IMR-90 (cell line): ENCODE measurements around the gene HNRNPD. TPM values are rescaled to one million over a fixed set of nuclear protein-coding genes. Genes with fewer than 3 reads are reported as not detected.
"Not testable (repeated sequence)": the region's sequence is repeated elsewhere in the genome, so short reads cannot be mapped to it uniquely, and the experiment has no call there.

ENCODE experiments used
- ATAC-seq: fragments of 200-7000 bp; cut with Tn5 transposase; 2 replicates; pipeline ENCODE4 v1.9.1; 2020; ENCODE audit warnings: low read depth, mild to moderate bottlenecking, moderate library complexity
- BruUV-seq: library from RNA; stranded (reverse); fragments of 400-500 nt; replicated peaks from 2 replicates; lab custom pipeline; 2021; lab: Mats Ljungman, UMichigan
- CTCF ChIA-PET: fragments of 300-600 bp; formaldehyde crosslinking; extraction: SDS; loops from one replicate; lab custom pipeline; 2021; ENCODE audit warnings: antibody characterized with exemption; lab: Yijun Ruan, JAX
- POLR2A ChIA-PET: fragments of 300-600 bp; sonication (Branson Sonifier 250); formaldehyde crosslinking; loops from one replicate; lab custom pipeline; 2022; ENCODE audit warnings: antibody characterized with exemption; ENCODE audit not compliant: unreplicated experiment; lab: Charles Lee
- DNase-seq: peaks from one replicate; pipeline ENCODE4 v3.0.0; 2013
- H2AFZ ChIP-seq: replicated peaks from 2 replicates; pipeline ENCODE3; 2013; ENCODE audit warnings: low read length, mild to moderate bottlenecking; ENCODE audit not compliant: poor library complexity
- H2AK5ac ChIP-seq: 2 replicates; pipeline ENCODE4 v1.6.1; 2013; ENCODE audit warnings: low read depth, low read length, inconsistent platforms
- H2AK9ac ChIP-seq: replicated peaks from 2 replicates; pipeline ENCODE3; 2013; ENCODE audit warnings: mild to moderate bottlenecking, low read depth, low read length, moderate library complexity; ENCODE audit not compliant: poor library complexity
- H2BK120ac ChIP-seq: 2 replicates; pipeline ENCODE4 v1.6.1; 2013; ENCODE audit warnings: low read depth, low read length, inconsistent platforms
- H2BK15ac ChIP-seq: 3 replicates; pipeline ENCODE4 v1.6.1; 2013; ENCODE audit warnings: low read depth, low read length, inconsistent platforms
- H2BK20ac ChIP-seq: 2 replicates; pipeline ENCODE4 v1.6.1; 2013; ENCODE audit warnings: low read depth, mild to moderate bottlenecking, inconsistent platforms, low read length, moderate library complexity
- H2BK5ac ChIP-seq: 2 replicates; pipeline ENCODE4 v1.6.1; 2013; ENCODE audit warnings: mild to moderate bottlenecking, low read depth, low read length, inconsistent platforms; ENCODE audit not compliant: poor library complexity, severe bottlenecking
- H3K14ac ChIP-seq: replicated peaks from 2 replicates; pipeline ENCODE4 v1.6.1; 2013; ENCODE audit warnings: low read depth, low read length, inconsistent platforms
- H3K18ac ChIP-seq: 2 replicates; pipeline ENCODE4 v1.6.1; 2013; ENCODE audit warnings: low read depth, low read length, control low read depth
- H3K23ac ChIP-seq: 2 replicates; pipeline ENCODE4 v1.6.1; 2013; ENCODE audit warnings: low read depth, low read length, inconsistent platforms
- H3K27ac ChIP-seq: 2 replicates; pipeline ENCODE4 v1.5.1; 2013; ENCODE audit warnings: mild to moderate bottlenecking, control low read depth, low read length; ENCODE audit not compliant: insufficient read depth
- H3K27me3 ChIP-seq: 2 replicates; pipeline ENCODE4 v1.6.1; 2013; ENCODE audit warnings: low read length; ENCODE audit not compliant: control insufficient read depth, insufficient read depth
- H3K36me3 ChIP-seq: 2 replicates; pipeline ENCODE4 v1.6.1; 2013; ENCODE audit warnings: low read length, mixed read lengths; ENCODE audit not compliant: control insufficient read depth, insufficient read depth
- H3K4ac ChIP-seq: 2 replicates; pipeline ENCODE4 v1.6.1; 2013; ENCODE audit warnings: low read depth, low read length, inconsistent platforms
- H3K4me1 ChIP-seq: 2 replicates; pipeline ENCODE4 v1.6.1; 2013; ENCODE audit warnings: low read length, mixed read lengths; ENCODE audit not compliant: control insufficient read depth, insufficient read depth
- H3K4me2 ChIP-seq: 2 replicates; pipeline ENCODE4 v1.6.1; 2013; ENCODE audit warnings: low read depth, mild to moderate bottlenecking, control low read depth, low read length, moderate library complexity
- H3K4me3 ChIP-seq: 2 replicates; pipeline ENCODE4 v1.5.1; 2013; ENCODE audit warnings: low read depth, mild to moderate bottlenecking, control low read depth, low read length, moderate library complexity; ENCODE audit not compliant: insufficient read depth
- H3K56ac ChIP-seq: 2 replicates; pipeline ENCODE4 v1.6.1; 2013; ENCODE audit warnings: low read length, inconsistent platforms; ENCODE audit not compliant: insufficient read depth; ENCODE audit errors: extremely low read depth
- H3K79me1 ChIP-seq, 2 experiments: 2 replicates each; pipeline ENCODE4 v1.6.1; 2013; ENCODE audit warnings: low read length in 2 of 2, inconsistent platforms in 1 of 2, low read depth in 1 of 2
- H3K9ac ChIP-seq: 2 replicates; pipeline ENCODE4 v1.6.1; 2013; ENCODE audit warnings: low read depth, low read length, control low read depth
- H3K9me1 ChIP-seq: 2 replicates; pipeline ENCODE4 v1.6.1; 2013; ENCODE audit warnings: low read length, inconsistent platforms; ENCODE audit not compliant: insufficient read depth
- H3K9me3 ChIP-seq: 2 replicates; pipeline ENCODE4 v1.6.1; 2013; ENCODE audit warnings: low read length; ENCODE audit not compliant: control insufficient read depth, insufficient read depth
- H4K20me1 ChIP-seq: 2 replicates; pipeline ENCODE4 v1.6.1; 2013; ENCODE audit warnings: low read length, inconsistent platforms; ENCODE audit not compliant: insufficient read depth
- H4K5ac ChIP-seq: 2 replicates; pipeline ENCODE4 v1.6.1; 2013; ENCODE audit warnings: mild to moderate bottlenecking, low read depth, low read length, control low read depth
- H4K8ac ChIP-seq, 2 experiments: 2 replicates each; pipeline ENCODE4 v1.6.1; 2013; ENCODE audit warnings: low read depth in 2 of 2, low read length in 2 of 2, control low read depth in 1 of 2, inconsistent platforms in 1 of 2
- H4K91ac ChIP-seq: 2 replicates; pipeline ENCODE4 v1.6.1; 2013; ENCODE audit warnings: low read depth, low read length, inconsistent platforms; ENCODE audit not compliant: insufficient read depth
- CEBPB ChIP-seq: IDR thresholded peaks from 2 replicates; pipeline ENCODE4 v1.6.1; 2012; ENCODE audit warnings: low read depth, low read length, improper control_type of control experiment
- CTCF ChIP-seq: conservative IDR thresholded peaks from 2 replicates; pipeline ENCODE4 v1.5.1; 2012; ENCODE audit warnings: mild to moderate bottlenecking, low read depth, low read length, improper control_type of control experiment
- FOS ChIP-seq: fragments of 150-350 bp; IDR thresholded peaks from 2 replicates; pipeline ENCODE4 v1.6.1; 2016; ENCODE audit warnings: low read depth, low read length
- MAZ ChIP-seq: IDR thresholded peaks from 2 replicates; pipeline ENCODE4 v1.6.1; 2012; ENCODE audit warnings: low read depth, mild to moderate bottlenecking, low read length, improper control_type of control experiment, moderate library complexity, borderline replicate concordance
- MXI1 ChIP-seq: IDR thresholded peaks from 2 replicates; pipeline ENCODE4 v1.6.1; 2012; ENCODE audit warnings: low read depth, mild to moderate bottlenecking, low read length, moderate library complexity, borderline replicate concordance
- NFE2L2 ChIP-seq: fragments of 150-350 bp; IDR thresholded peaks from 2 replicates; pipeline ENCODE4 v1.6.1; 2016; ENCODE audit warnings: low read depth, mild to moderate bottlenecking, low read length
- POLR2A ChIP-seq: IDR thresholded peaks from 2 replicates; pipeline ENCODE4 v1.6.1; 2012; ENCODE audit warnings: mild to moderate bottlenecking, low read depth, low read length
- RCOR1 ChIP-seq: IDR thresholded peaks from 2 replicates; pipeline ENCODE4 v1.6.1; 2012; ENCODE audit warnings: mild to moderate bottlenecking, low read length, improper control_type of control experiment; ENCODE audit not compliant: insufficient replicate concordance
- SMC3 ChIP-seq: fragments of 150-350 bp; IDR thresholded peaks from 2 replicates; pipeline ENCODE4 v1.6.1; 2016; ENCODE audit warnings: low read depth, mild to moderate bottlenecking, antibody characterized with exemption, low read length, moderate library complexity
- WGBS, 2 experiments: methylation state at CpG; one replicate each; pipeline versions ENCODE4 v1.1.5 to v1.1.7; 2013; ENCODE audit warnings: missing lambda C conversion rate in 2 of 2; ENCODE audit not compliant: insufficient read length in 1 of 2; ENCODE audit errors: extremely low coverage in 2 of 2; 5-methylcytosine and 5-hydroxymethylcytosine counted together
- dilution Hi-C: fragments of 300-500 bp; cut with HindIII; formaldehyde crosslinking; loops from one replicate; pipeline ENCODE4 v1.14.3; 2018; ENCODE audit warnings: low sequenced_read_pairs; ENCODE audit not compliant: unreplicated experiment
- in situ Hi-C: fragments of 300-500 bp; cut with MboI; formaldehyde crosslinking; loops from 3 replicates; pipeline ENCODE4 v1.14.3; 2019; ENCODE audit warnings: low sequenced_read_pairs, inconsistent platforms, mixed read lengths
- intact Hi-C: fragments of 100-400 bp; cut with micrococcal nuclease; formaldehyde crosslinking; loops from 2 replicates; pipeline ENCODE4 v1.10.0; 2022
- polyA plus RNA-seq, 3 experiments: library from polyadenylated mRNA; depleted of rRNA; stranded (reverse); fragments of >200 nt; gene quantifications; 2 replicates each; pipeline ENCODE4 v1.2.3, GENCODE V29; 2012; ENCODE audit warnings: low replicate concordance in 1 of 3
- total RNA-seq: library from RNA; depleted of rRNA; stranded (reverse); fragments of >200 nt; gene quantifications from 2 replicates; pipeline ENCODE4 v1.2.3, GENCODE V29; 2012

HNRNPD gene
- total and polyA plus RNA-seq, 2 of the 4 experiments (the other 2 are of a cell fraction) = 9.7 to 142 TPM

DNA sequence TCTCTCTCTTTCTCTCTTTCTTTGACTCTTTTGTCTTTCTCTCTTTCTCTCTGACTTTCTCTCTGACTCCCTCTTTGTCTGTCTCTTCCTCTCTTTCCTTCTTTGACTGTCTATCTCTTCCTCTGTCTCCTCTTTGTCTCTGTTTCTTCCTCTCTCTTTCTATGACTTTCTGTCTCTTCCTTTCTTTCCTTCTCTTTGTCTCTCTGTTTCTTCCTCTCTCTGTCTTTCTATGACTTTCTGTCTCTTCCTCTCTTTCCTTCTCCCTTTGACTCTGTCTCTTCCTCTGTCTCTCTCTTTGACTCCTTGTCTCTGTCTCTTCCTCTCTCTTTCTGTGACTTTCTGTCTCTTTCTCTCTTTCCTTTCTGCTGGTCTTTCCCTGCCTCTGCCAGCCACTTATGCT, 38.7 kb downstream of the HNRNPD start:
- Histone ChIP-seq H4K20me1 (no peaks in the 10 kb centered on the region), H3K23ac (no peak overlapping the region), H2BK15ac (no peak overlapping the region), H3K4me3 (no peak overlapping the region), H3K9me3 (no peaks in the 10 kb centered on the region), H3K36me3 (no peaks in the 10 kb centered on the region), H3K14ac (no peak overlapping the region), H3K56ac (no peak overlapping the region), H3K4me2 (no peak overlapping the region), H3K9ac (no peak overlapping the region), H4K8ac (no peak overlapping the region), H3K9me1 (no peaks in the 10 kb centered on the region), H2AFZ (no peak overlapping the region), H3K27me3 (no peaks in the 10 kb centered on the region), H4K5ac (no peak overlapping the region), H2BK120ac (no peak overlapping the region), H2AK5ac (no peak overlapping the region), H3K79me1 (no peaks in the 10 kb centered on the region), H4K91ac (no peak overlapping the region), H3K18ac (no peak overlapping the region), H2BK5ac (no peak overlapping the region), H2BK20ac (no peak overlapping the region), H3K27ac (no peak overlapping the region), H3K4me1 (no peaks in the 10 kb centered on the region), H3K4ac (no peak overlapping the region), H2AK9ac (no peak overlapping the region)
- DNase-seq (no peak), ATAC-seq (no peak)
- intact Hi-C loops (no loop called here), in situ Hi-C loops (no loop called here), dilution Hi-C loops (no loop called here)
- TF ChIP-seq POLR2A = no peak
- no peak for TF ChIP-seq NFE2L2
- no peak for TF ChIP-seq SMC3
- TF ChIP-seq RCOR1 = no peak
- no peak for TF ChIP-seq CEBPB
- TF ChIP-seq FOS = no peak
- TF ChIP-seq MXI1 = no peak
- TF ChIP-seq MAZ = no peak
- no peak for TF ChIP-seq CTCF
- no TSS peak for BruUV-seq
- ChIA-PET CTCF (no interaction called here), POLR2A (no interaction called here)

DNA sequence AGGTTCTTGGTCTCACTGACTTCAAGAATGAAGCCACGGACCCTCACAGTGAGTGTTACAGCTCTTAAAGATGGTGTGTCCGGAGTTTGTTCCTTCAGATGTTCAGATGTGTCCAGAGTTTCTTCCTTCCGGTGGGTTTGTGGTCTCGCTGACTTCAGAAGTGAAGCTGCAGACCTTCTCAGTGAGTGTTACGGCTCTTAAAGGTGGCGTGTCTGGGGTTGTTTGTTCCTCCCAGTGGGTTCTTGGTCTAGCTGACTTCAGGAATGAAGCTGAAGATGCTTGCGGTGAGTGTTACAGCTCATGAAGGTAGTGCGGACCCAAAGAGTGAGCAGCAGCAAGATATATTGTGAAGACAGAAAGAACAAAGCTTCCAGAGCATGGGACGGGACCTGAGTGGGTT, 40.1 kb downstream of the HNRNPD start:
- H3K9ac ChIP-seq, DNase-seq, H3K9me3 ChIP-seq, H3K18ac ChIP-seq, H3K27me3 ChIP-seq, H4K91ac ChIP-seq, H2AK5ac ChIP-seq, dilution Hi-C loops, H4K8ac ChIP-seq, H3K36me3 ChIP-seq, H2BK20ac ChIP-seq, H2BK15ac ChIP-seq, H3K27ac ChIP-seq, H2AK9ac ChIP-seq, CTCF ChIA-PET, H2BK5ac ChIP-seq, in situ Hi-C loops, H2AFZ ChIP-seq, ATAC-seq, H3K23ac ChIP-seq, H3K4me3 ChIP-seq, intact Hi-C loops, BruUV-seq, H2BK120ac ChIP-seq, H3K9me1 ChIP-seq, H3K14ac ChIP-seq, H3K4ac ChIP-seq, H3K56ac ChIP-seq, POLR2A ChIA-PET, H3K4me2 ChIP-seq, H3K79me1 ChIP-seq, H3K4me1 ChIP-seq, H4K5ac ChIP-seq, H4K20me1 ChIP-seq: not testable (repeated sequence)
- WGBS, 2 experiments = 95% methylated on average over 5 of the region's 9 CpGs; no CpG with 5 or more reads in 1 of the 2 experiments
